HEK293 (cell line): ENCODE measurements around the gene SNRPD3.

ENCODE experiments used
- CTCF ChIA-PET: fragments of 350-600 bp; formaldehyde crosslinking; extraction: SDS; loops from one replicate; lab custom pipeline; 2021; ENCODE audit warnings: antibody characterized with exemption; lab: Yijun Ruan, JAX
- POLR2A ChIA-PET: fragments of 300-600 bp; formaldehyde crosslinking; extraction: SDS; loops from one replicate; lab custom pipeline; 2020; ENCODE audit warnings: antibody characterized with exemption, inconsistent platforms; lab: Yijun Ruan, JAX
- H3K27ac ChIP-seq: fragments of 200-500 bp; sonication (Bioruptor generic); 2 replicates; pipeline ENCODE4 v1.5.1; 2014; ENCODE audit warnings: low read depth, low read length, control low read depth, inconsistent platforms; ENCODE audit errors: extremely low read depth
- H3K36me3 ChIP-seq, 2 experiments: fragments of 200-500 bp in 1 of 2; sonication (Bioruptor generic) in 1 of 2; 1 replicate in 1 of 2; 2 replicates in 1 of 2; pipeline ENCODE4 v1.5.1; 2014 to 2017; ENCODE audit warnings: inconsistent platforms in 2 of 2, low read length in 2 of 2; ENCODE audit not compliant: control insufficient read depth in 2 of 2, insufficient read depth in 1 of 2
- H3K4me1 ChIP-seq: fragments of 200-500 bp; sonication (Bioruptor generic); 2 replicates; pipeline ENCODE4 v1.5.1; 2014; ENCODE audit warnings: mild to moderate bottlenecking, low read length, inconsistent platforms; ENCODE audit not compliant: control insufficient read depth, insufficient read depth
- H3K4me3 ChIP-seq: 2 replicates; pipeline ENCODE4 v1.5.1; 2011; ENCODE audit warnings: low read depth, mild to moderate bottlenecking, control low read depth, low read length, moderate library complexity
- H3K9me3 ChIP-seq: fragments of 200-500 bp; sonication (Bioruptor generic); 2 replicates; pipeline ENCODE4 v1.5.1; 2014; ENCODE audit warnings: low read depth, low read length, inconsistent platforms; ENCODE audit not compliant: control insufficient read depth, insufficient read depth
- BCL11B ChIP-seq: fragments of 450-650 bp; formaldehyde crosslinking; IDR thresholded peaks from 2 replicates; pipeline ENCODE4 v1.5.1; 2016; ENCODE audit warnings: low read depth, missing biosample characterization, missing genetic modification characterization
- EGR2 ChIP-seq: fragments of 450-650 bp; formaldehyde crosslinking; IDR thresholded peaks from 2 replicates; pipeline ENCODE4 v1.5.1; 2016; ENCODE audit warnings: low read depth, missing biosample characterization, missing genetic modification characterization
- HOXC10 ChIP-seq: sonication (generic); formaldehyde crosslinking; IDR thresholded peaks from 2 replicates; pipeline ENCODE4 v1.8.1; 2023; ENCODE audit warnings: mild to moderate bottlenecking, missing genetic modification reagents
- PRDM1 ChIP-seq: fragments of 450-650 bp; formaldehyde crosslinking; IDR thresholded peaks from 2 replicates; pipeline ENCODE4; 2016; ENCODE audit warnings: missing biosample characterization, missing genetic modification characterization
- SP3 ChIP-seq: fragments of 450-650 bp; formaldehyde crosslinking; IDR thresholded peaks from 2 replicates; pipeline ENCODE4 v1.5.1; 2016; ENCODE audit warnings: missing biosample characterization, missing genetic modification characterization
- ZBTB20 ChIP-seq: fragments of 450-650 bp; formaldehyde crosslinking; IDR thresholded peaks from 2 replicates; pipeline ENCODE4 v1.5.1; 2016; ENCODE audit warnings: missing biosample characterization, missing genetic modification characterization
- ZEB2 ChIP-seq: fragments of 450-650 bp; formaldehyde crosslinking; IDR thresholded peaks from 2 replicates; pipeline ENCODE4 v1.5.1; 2016; ENCODE audit warnings: missing biosample characterization, missing genetic modification characterization
- ZFHX2 ChIP-seq: fragments of 450-650 bp; formaldehyde crosslinking; conservative IDR thresholded peaks from 2 replicates; pipeline ENCODE4 v1.5.1; 2016; ENCODE audit warnings: missing biosample characterization, missing genetic modification characterization
- ZFP69B ChIP-seq: fragments of 450-650 bp; formaldehyde crosslinking; IDR thresholded peaks from 2 replicates; pipeline ENCODE4 v1.5.1; 2016; ENCODE audit warnings: missing biosample characterization, missing genetic modification characterization
- ZNF121 ChIP-seq: fragments of 450-650 bp; formaldehyde crosslinking; IDR thresholded peaks from 2 replicates; pipeline ENCODE4 v1.5.1; 2016; ENCODE audit warnings: missing biosample characterization, missing genetic modification characterization
- ZNF132 ChIP-seq: fragments of 450-650 bp; formaldehyde crosslinking; IDR thresholded peaks from 2 replicates; pipeline ENCODE4 v1.5.1; 2017; ENCODE audit warnings: missing biosample characterization, missing genetic modification characterization, borderline replicate concordance
- ZNF184 ChIP-seq: fragments of 450-650 bp; IDR thresholded peaks from 2 replicates; pipeline ENCODE4 v1.5.1; 2018; ENCODE audit warnings: missing biosample characterization, mild to moderate bottlenecking, missing genetic modification characterization
- ZNF202 ChIP-seq: fragments of 450-650 bp; formaldehyde crosslinking; IDR thresholded peaks from 2 replicates; pipeline ENCODE4 v1.5.1; 2016; ENCODE audit warnings: missing biosample characterization, missing genetic modification characterization, borderline replicate concordance
- ZNF248 ChIP-seq: fragments of 450-650 bp; formaldehyde crosslinking; IDR thresholded peaks from 2 replicates; pipeline ENCODE4 v1.5.1; 2017; ENCODE audit warnings: missing biosample characterization, missing genetic modification characterization
- ZNF292 ChIP-seq: fragments of 450-650 bp; formaldehyde crosslinking; IDR thresholded peaks from 2 replicates; pipeline ENCODE4 v1.5.1; 2016; ENCODE audit warnings: low read depth, missing biosample characterization, missing genetic modification characterization, borderline replicate concordance
- ZNF354C ChIP-seq: fragments of 450-650 bp; formaldehyde crosslinking; IDR thresholded peaks from 2 replicates; pipeline ENCODE4 v1.5.1; 2016; ENCODE audit warnings: missing biosample characterization, missing genetic modification characterization, low read depth, borderline replicate concordance
- ZNF37A ChIP-seq: fragments of 450-650 bp; IDR thresholded peaks from 2 replicates; pipeline ENCODE4 v1.5.1; 2018; ENCODE audit warnings: missing biosample characterization, missing genetic modification characterization
- ZNF433 ChIP-seq: fragments of 450-650 bp; formaldehyde crosslinking; IDR thresholded peaks from 2 replicates; pipeline ENCODE4 v1.5.1; 2016; ENCODE audit warnings: missing biosample characterization, missing genetic modification characterization, low read depth
- ZNF623 ChIP-seq: fragments of 450-650 bp; formaldehyde crosslinking; IDR thresholded peaks from 2 replicates; pipeline ENCODE4 v1.5.1; 2016; ENCODE audit warnings: missing biosample characterization, missing genetic modification characterization
- ZNF658 ChIP-seq: fragments of 450-650 bp; formaldehyde crosslinking; IDR thresholded peaks from 2 replicates; pipeline ENCODE4; 2016; ENCODE audit warnings: missing biosample characterization, missing genetic modification characterization
- ZNF670 ChIP-seq: fragments of 450-650 bp; formaldehyde crosslinking; IDR thresholded peaks from 2 replicates; pipeline ENCODE4 v1.5.1; 2016; ENCODE audit warnings: missing biosample characterization, missing genetic modification characterization, low read depth
- ZNF677 ChIP-seq: fragments of 450-650 bp; IDR thresholded peaks from 2 replicates; pipeline ENCODE4 v1.5.0; 2018; ENCODE audit warnings: missing biosample characterization, mild to moderate bottlenecking, missing genetic modification characterization, moderate library complexity
- ZNF837 ChIP-seq: fragments of 450-650 bp; formaldehyde crosslinking; IDR thresholded peaks from 2 replicates; pipeline ENCODE4 v1.5.1; 2016; ENCODE audit warnings: missing biosample characterization, missing genetic modification characterization
- TF ChIP-seq, protein P1 (sequence below): fragments of 450-650 bp; formaldehyde crosslinking; IDR thresholded peaks from 2 replicates; pipeline ENCODE4 v1.5.1; 2017; ENCODE audit warnings: missing biosample characterization, missing genetic modification characterization
- TF ChIP-seq, protein P2 (sequence below): fragments of 450-650 bp; formaldehyde crosslinking; optimal IDR thresholded peaks from 2 replicates; pipeline ENCODE3; 2016; ENCODE audit warnings: missing biosample characterization, mild to moderate bottlenecking, missing genetic modification characterization
- TF ChIP-seq, protein P3 (sequence below): fragments of 450-650 bp; formaldehyde crosslinking; IDR thresholded peaks from 2 replicates; pipeline ENCODE4 v1.5.1; 2017; ENCODE audit warnings: missing biosample characterization, missing genetic modification characterization
- TF ChIP-seq, protein P4 (sequence below): fragments of 450-650 bp; formaldehyde crosslinking; IDR thresholded peaks from 2 replicates; pipeline ENCODE4 v1.5.1; 2016; ENCODE audit warnings: missing biosample characterization, missing genetic modification characterization
- TF ChIP-seq, protein P5 (sequence below): fragments of 450-650 bp; formaldehyde crosslinking; IDR thresholded peaks from 2 replicates; pipeline ENCODE4 v1.5.1; 2016; ENCODE audit warnings: missing biosample characterization, missing genetic modification characterization

The SNRPD3 gene

DNA sequence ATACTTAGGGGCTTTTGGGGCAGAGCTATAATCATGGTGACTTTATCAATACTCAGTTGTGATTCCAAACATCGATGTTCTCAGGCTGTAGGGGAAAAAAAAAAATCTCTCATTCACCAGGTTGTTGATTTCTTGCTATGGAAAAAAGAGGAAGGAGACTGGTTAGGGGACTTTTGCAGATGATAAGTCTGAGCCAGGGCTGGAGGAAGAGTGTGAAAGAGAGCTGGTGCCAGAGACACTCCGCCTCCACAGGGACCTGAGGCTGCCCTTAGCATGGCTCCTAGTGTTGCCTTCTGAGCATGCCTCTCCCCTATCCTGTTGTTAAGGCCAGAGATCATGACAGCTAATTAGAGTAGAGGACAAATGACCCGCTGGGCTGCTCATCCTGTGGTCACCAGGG lies 43.8 kb upstream of the SNRPD3 start:
- ChIA-PET CTCF (interaction anchor here (0.6 to 1.6 kb wide), 3 partner anchors 9 to 14 kb away, joined by 3 to 6 read pairs (median 6); no protein-coding TSS in a partner anchor), POLR2A (no interaction called here)
- no peak overlapping the region for H3K4me3 ChIP-seq

DNA sequence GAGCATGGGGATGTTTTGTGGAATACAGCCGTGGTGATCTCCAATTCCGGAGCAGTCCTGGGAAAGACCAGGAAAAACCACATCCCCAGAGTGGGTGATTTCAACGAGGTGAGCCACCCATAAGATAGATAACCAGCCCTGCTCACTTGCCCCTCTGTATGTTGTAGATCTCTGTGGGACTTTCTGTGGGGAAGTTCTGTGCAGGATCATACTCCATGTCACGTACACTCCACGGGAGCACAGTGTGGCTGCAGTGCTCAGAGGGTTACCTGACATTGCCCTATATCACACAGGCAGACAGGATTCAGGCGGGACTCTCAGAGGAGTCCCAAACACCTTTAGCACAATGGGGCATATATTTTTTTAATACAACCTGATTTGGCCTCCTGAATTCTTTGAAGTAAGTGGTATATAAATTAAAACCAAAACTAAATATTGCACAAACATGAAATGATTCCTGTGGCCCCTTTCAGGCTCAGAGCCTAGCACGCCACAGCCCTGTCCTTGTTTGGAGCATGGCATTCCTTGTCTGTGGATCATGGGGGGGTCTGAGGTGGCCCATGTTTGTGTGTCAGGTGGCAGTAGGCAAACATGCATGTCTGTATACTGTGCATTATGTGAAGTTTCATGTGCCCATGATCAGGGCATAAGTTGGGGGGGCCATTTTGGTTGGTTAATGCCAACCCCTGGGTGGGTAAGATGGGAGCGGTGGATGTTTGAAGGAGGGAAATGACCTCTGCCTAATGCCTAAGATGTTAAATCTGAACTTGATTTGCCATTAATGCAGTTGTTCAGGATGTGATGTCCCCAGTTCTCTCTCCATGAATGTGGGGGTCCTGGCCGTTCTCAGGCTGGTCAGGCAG lies 42.2 kb upstream of the SNRPD3 start:
- CTCF ChIA-PET, result interaction anchor here (1.3 to 1.6 kb wide), 2 partner anchors 8 to 12 kb away, joined by 6 read pairs; no protein-coding TSS in a partner anchor
- Histone ChIP-seq H3K4me1 (peaks cover 10% of the 10 kb centered on the region), H3K9me3 (no peaks in the 10 kb centered on the region), H3K36me3 (no peaks in the 10 kb centered on the region), H3K27ac (no peak overlapping the region), H3K4me3 (no peak overlapping the region)
- POLR2A ChIA-PET, result no interaction called here
- no peak for TF ChIP-seq ZNF202 (tag by site-specific recombination)
- TF ChIP-seq ZNF677 (tag by site-specific recombination), result no peak
- TF ChIP-seq, protein P1, sequence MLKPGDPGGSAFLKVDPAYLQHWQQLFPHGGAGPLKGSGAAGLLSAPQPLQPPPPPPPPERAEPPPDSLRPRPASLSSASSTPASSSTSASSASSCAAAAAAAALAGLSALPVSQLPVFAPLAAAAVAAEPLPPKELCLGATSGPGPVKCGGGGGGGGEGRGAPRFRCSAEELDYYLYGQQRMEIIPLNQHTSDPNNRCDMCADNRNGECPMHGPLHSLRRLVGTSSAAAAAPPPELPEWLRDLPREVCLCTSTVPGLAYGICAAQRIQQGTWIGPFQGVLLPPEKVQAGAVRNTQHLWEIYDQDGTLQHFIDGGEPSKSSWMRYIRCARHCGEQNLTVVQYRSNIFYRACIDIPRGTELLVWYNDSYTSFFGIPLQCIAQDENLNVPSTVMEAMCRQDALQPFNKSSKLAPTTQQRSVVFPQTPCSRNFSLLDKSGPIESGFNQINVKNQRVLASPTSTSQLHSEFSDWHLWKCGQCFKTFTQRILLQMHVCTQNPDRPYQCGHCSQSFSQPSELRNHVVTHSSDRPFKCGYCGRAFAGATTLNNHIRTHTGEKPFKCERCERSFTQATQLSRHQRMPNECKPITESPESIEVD (tag by site-specific recombination), result no peak
- no peak for TF ChIP-seq ZNF354C (tag by site-specific recombination)
- TF ChIP-seq ZNF433 (tag by site-specific recombination), result no peak
- TF ChIP-seq ZNF658, result no peak
- no peak for TF ChIP-seq ZFHX2 (tag by site-specific recombination)
- TF ChIP-seq ZEB2, result no peak
- TF ChIP-seq ZNF670, result no peak
- TF ChIP-seq EGR2, result no peak
- no peak for TF ChIP-seq ZNF121 (tag by site-specific recombination)
- TF ChIP-seq, protein P2, sequence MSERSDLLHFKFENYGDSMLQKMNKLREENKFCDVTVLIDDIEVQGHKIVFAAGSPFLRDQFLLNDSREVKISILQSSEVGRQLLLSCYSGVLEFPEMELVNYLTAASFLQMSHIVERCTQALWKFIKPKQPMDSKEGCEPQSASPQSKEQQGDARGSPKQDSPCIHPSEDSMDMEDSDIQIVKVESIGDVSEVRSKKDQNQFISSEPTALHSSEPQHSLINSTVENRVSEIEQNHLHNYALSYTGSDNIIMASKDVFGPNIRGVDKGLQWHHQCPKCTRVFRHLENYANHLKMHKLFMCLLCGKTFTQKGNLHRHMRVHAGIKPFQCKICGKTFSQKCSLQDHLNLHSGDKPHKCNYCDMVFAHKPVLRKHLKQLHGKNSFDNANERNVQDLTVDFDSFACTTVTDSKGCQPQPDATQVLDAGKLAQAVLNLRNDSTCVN (tag by site-specific recombination), result no peak
- TF ChIP-seq, protein P3, sequence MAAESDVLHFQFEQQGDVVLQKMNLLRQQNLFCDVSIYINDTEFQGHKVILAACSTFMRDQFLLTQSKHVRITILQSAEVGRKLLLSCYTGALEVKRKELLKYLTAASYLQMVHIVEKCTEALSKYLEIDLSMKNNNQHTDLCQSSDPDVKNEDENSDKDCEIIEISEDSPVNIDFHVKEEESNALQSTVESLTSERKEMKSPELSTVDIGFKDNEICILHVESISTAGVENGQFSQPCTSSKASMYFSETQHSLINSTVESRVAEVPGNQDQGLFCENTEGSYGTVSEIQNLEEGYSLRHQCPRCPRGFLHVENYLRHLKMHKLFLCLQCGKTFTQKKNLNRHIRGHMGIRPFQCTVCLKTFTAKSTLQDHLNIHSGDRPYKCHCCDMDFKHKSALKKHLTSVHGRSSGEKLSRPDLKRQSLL, result no peak

More for the DNA sequence above, 43.8 kb upstream of the SNRPD3 start:
- TF ChIP-seq, protein P4, sequence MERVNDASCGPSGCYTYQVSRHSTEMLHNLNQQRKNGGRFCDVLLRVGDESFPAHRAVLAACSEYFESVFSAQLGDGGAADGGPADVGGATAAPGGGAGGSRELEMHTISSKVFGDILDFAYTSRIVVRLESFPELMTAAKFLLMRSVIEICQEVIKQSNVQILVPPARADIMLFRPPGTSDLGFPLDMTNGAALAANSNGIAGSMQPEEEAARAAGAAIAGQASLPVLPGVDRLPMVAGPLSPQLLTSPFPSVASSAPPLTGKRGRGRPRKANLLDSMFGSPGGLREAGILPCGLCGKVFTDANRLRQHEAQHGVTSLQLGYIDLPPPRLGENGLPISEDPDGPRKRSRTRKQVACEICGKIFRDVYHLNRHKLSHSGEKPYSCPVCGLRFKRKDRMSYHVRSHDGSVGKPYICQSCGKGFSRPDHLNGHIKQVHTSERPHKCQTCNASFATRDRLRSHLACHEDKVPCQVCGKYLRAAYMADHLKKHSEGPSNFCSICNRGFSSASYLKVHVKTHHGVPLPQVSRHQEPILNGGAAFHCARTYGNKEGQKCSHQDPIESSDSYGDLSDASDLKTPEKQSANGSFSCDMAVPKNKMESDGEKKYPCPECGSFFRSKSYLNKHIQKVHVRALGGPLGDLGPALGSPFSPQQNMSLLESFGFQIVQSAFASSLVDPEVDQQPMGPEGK (tag by site-specific recombination), result no peak
- TF ChIP-seq ZNF37A (tag by site-specific recombination) (no peak), ZNF623 (no peak), PRDM1 (tag by site-specific recombination) (no peak), HOXC10 (CRISPR knock-in tag) (no peak), ZNF132 (no peak), ZNF121 (tag by site-specific recombination) (no peak), ZNF184 (tag by site-specific recombination) (no peak), ZFP69B (tag by site-specific recombination) (no peak), ZNF837 (no peak), SP3 (tag by site-specific recombination) (no peak), ZBTB20 (no peak), ZNF292 (tag by site-specific recombination) (no peak), ZNF248 (tag by site-specific recombination) (no peak), BCL11B (tag by site-specific recombination) (no peak)
- TF ChIP-seq, protein P5, sequence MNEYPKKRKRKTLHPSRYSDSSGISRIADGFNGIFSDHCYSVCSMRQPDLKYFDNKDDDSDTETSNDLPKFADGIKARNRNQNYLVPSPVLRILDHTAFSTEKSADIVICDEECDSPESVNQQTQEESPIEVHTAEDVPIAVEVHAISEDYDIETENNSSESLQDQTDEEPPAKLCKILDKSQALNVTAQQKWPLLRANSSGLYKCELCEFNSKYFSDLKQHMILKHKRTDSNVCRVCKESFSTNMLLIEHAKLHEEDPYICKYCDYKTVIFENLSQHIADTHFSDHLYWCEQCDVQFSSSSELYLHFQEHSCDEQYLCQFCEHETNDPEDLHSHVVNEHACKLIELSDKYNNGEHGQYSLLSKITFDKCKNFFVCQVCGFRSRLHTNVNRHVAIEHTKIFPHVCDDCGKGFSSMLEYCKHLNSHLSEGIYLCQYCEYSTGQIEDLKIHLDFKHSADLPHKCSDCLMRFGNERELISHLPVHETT (tag by site-specific recombination), result no peak
- no peaks in the 10 kb centered on the region for H3K36me3 ChIP-seq
- no peak overlapping the region for H3K27ac ChIP-seq
- H3K9me3 ChIP-seq, result no peaks in the 10 kb centered on the region
- H3K4me1 ChIP-seq, result peaks cover 12% of the 10 kb centered on the region
